GM23338 (cell line): ENCODE data around the gene CREB1. TPM values are rescaled to one million over a fixed set of nuclear protein-coding genes. Genes with fewer than 3 reads are reported as not detected.

Experiments
- ATAC-seq: fragments of 200-7000 bp; cut with Tn5 transposase; 3 replicates; pipeline ENCODE4 v1.9.1; 2020
- DNase-seq: peaks from one replicate; pipeline ENCODE4 v3.0.0-alpha.2; 2015; ENCODE audit warnings: low spot score
- H2AFZ ChIP-seq: fragments of 200-600 bp; sonication (generic); 2 replicates; pipeline ENCODE4 v1.8.0; 2016; ENCODE audit warnings: antibody characterized with exemption, mild to moderate bottlenecking, moderate library complexity
- H3F3A ChIP-seq: fragments of 200-600 bp; sonication (generic); replicated peaks from 2 replicates; pipeline ENCODE4 v1.8.0; 2017; ENCODE audit warnings: antibody characterized with exemption, mixed run types, low read depth
- H3K27ac ChIP-seq: fragments of 200-600 bp; sonication (generic); 2 replicates; pipeline ENCODE4 v1.6.1; 2016; ENCODE audit warnings: low read depth
- H3K27me3 ChIP-seq: fragments of 200-600 bp; sonication (generic); 2 replicates; pipeline ENCODE4 v1.8.0; 2016; ENCODE audit warnings: mild to moderate bottlenecking, mixed run types, moderate library complexity; ENCODE audit not compliant: insufficient read depth
- H3K36me3 ChIP-seq: fragments of 200-600 bp; sonication (generic); 2 replicates; pipeline ENCODE4 v1.8.0; 2016; ENCODE audit warnings: mild to moderate bottlenecking; ENCODE audit not compliant: insufficient read depth
- H3K4me1 ChIP-seq: fragments of 200-600 bp; sonication (generic); 2 replicates; pipeline ENCODE4 v1.8.0; 2016; ENCODE audit warnings: mild to moderate bottlenecking, moderate library complexity; ENCODE audit not compliant: insufficient read depth
- H3K4me2 ChIP-seq: fragments of 200-600 bp; sonication (generic); 2 replicates; pipeline ENCODE4 v1.7.1; 2017; ENCODE audit warnings: mixed run types
- H3K4me3 ChIP-seq: fragments of 200-600 bp; sonication (generic); 2 replicates; pipeline ENCODE4 v1.6.1; 2016; ENCODE audit warnings: mixed run types
- H3K79me2 ChIP-seq: fragments of 200-600 bp; sonication (generic); replicated peaks from 2 replicates; pipeline ENCODE4 v1.8.0; 2017; ENCODE audit warnings: mild to moderate bottlenecking; ENCODE audit not compliant: insufficient read depth
- H3K9me2 ChIP-seq: fragments of 200-600 bp; sonication (generic); 2 replicates; pipeline ENCODE4 v1.8.0; 2017; ENCODE audit not compliant: insufficient read depth
- H4K20me1 ChIP-seq: fragments of 200-600 bp; sonication (generic); replicated peaks from 2 replicates; pipeline ENCODE4 v1.8.0; 2017; ENCODE audit warnings: mild to moderate bottlenecking; ENCODE audit not compliant: insufficient read depth
- H3K27ac Mint-ChIP-seq: 2 replicates; pipeline ENCODE4 v1.8.0; 2020; ENCODE audit warnings: inconsistent platforms, mild to moderate bottlenecking, moderate library complexity, mixed read lengths
- H3K27me3 Mint-ChIP-seq: 3 replicates; pipeline ENCODE4 v1.8.0; 2022; ENCODE audit warnings: low read depth, mild to moderate bottlenecking, moderate library complexity, mixed read lengths, inconsistent platforms; ENCODE audit not compliant: insufficient read depth, poor library complexity
- H3K36me3 Mint-ChIP-seq: 3 replicates; pipeline ENCODE4 v1.8.0; 2021; ENCODE audit warnings: low read depth, mild to moderate bottlenecking, inconsistent platforms, moderate library complexity, mixed read lengths
- H3K4me1 Mint-ChIP-seq: 3 replicates; pipeline ENCODE4 v1.8.0; 2020; ENCODE audit warnings: mild to moderate bottlenecking, inconsistent platforms, mixed read lengths
- H3K4me3 Mint-ChIP-seq: 3 replicates; pipeline ENCODE4 v1.8.0; 2021; ENCODE audit warnings: moderate library complexity, mild to moderate bottlenecking, inconsistent platforms, mixed read lengths
- H3K9me3 Mint-ChIP-seq: 3 replicates; pipeline ENCODE4 v1.8.0; 2020; ENCODE audit warnings: moderate library complexity, mild to moderate bottlenecking, inconsistent platforms, mixed read lengths
- CREB1 ChIP-seq: fragments of 250-450 bp; sonication (Bioruptor Pico); IDR thresholded peaks from 2 replicates; pipeline ENCODE4 v1.5.0; 2020; ENCODE audit warnings: low read depth, mild to moderate bottlenecking, moderate library complexity
- EZH2 ChIP-seq: fragments of 200-600 bp; sonication (generic); IDR thresholded peaks from one replicate; pipeline ENCODE4 v1.8.0; 2017; ENCODE audit warnings: antibody characterized with exemption, mild to moderate bottlenecking, low read depth; ENCODE audit not compliant: unreplicated experiment
- EZH2phosphoT487 ChIP-seq: fragments of 200-600 bp; sonication (generic); IDR thresholded peaks from one replicate; pipeline ENCODE4 v1.8.1; 2018; ENCODE audit warnings: antibody characterized with exemption; ENCODE audit not compliant: unreplicated experiment
- JUNB ChIP-seq: IDR thresholded peaks from one replicate; pipeline ENCODE4 v1.6.1; 2016; ENCODE audit warnings: antibody characterized with exemption; ENCODE audit not compliant: unreplicated experiment
- NANOG ChIP-seq: IDR thresholded peaks from 2 replicates; pipeline ENCODE4 v1.6.1; 2016; ENCODE audit warnings: antibody characterized with exemption, borderline replicate concordance
- POLR2AphosphoS5 ChIP-seq: IDR thresholded peaks from 2 replicates; pipeline ENCODE4 v1.6.1; 2016; ENCODE audit warnings: antibody characterized with exemption, low read depth
- STAT1 ChIP-seq: IDR thresholded peaks from one replicate; pipeline ENCODE4 v1.6.1; 2016; ENCODE audit warnings: antibody characterized with exemption; ENCODE audit not compliant: unreplicated experiment
- ZNF114 ChIP-seq: fragments of 250-450 bp; sonication (Bioruptor Pico); IDR thresholded peaks from 2 replicates; pipeline ENCODE4 v1.5.0; 2020; ENCODE audit warnings: mild to moderate bottlenecking, moderate library complexity
- ZNF331 ChIP-seq: fragments of 250-450 bp; sonication (Bioruptor Pico); IDR thresholded peaks from 2 replicates; pipeline ENCODE4 v1.5.0; 2020; ENCODE audit warnings: low read depth, mild to moderate bottlenecking, moderate library complexity
- polyA plus RNA-seq: library from polyadenylated mRNA; unstranded; fragments of >200 nt; fragmentation: Nextera tagmentation; extraction: Ambion mirVana; gene quantifications from 2 replicates; pipeline ENCODE4 v1.2.1, GENCODE V29; 2016
- total RNA-seq: library from RNA; depleted of rRNA; stranded (reverse); fragments of >200 nt; shearing (Covaris generic); gene quantifications from 2 replicates; pipeline ENCODE4 v1.2.3, GENCODE V29; 2014
- TF ChIP-seq, protein P1 (sequence below): IDR thresholded peaks from 2 replicates; pipeline ENCODE4 v1.6.1; 2016; ENCODE audit warnings: antibody characterized with exemption
- TF ChIP-seq, protein P2 (sequence below), 2 experiments: fragments of 200-600 bp in 1 of 2; sonication (generic) in 1 of 2; conservative IDR thresholded peaks; 2 replicates each; pipeline versions ENCODE4 v1.5.1 to v1.6.1; 2016 to 2017; ENCODE audit warnings: antibody characterized with exemption in 2 of 2, low read depth in 2 of 2, mild to moderate bottlenecking in 2 of 2, moderate library complexity in 1 of 2
- TF ChIP-seq, protein P3 (sequence below): IDR thresholded peaks from one replicate; pipeline ENCODE4 v1.6.1; 2018; ENCODE audit warnings: antibody characterized with exemption; ENCODE audit not compliant: unreplicated experiment
- TF ChIP-seq, protein P4 (sequence below): fragments of 250-450 bp; sonication (Bioruptor Pico); IDR thresholded peaks from 2 replicates; pipeline ENCODE4 v1.5.0; 2020; ENCODE audit warnings: mild to moderate bottlenecking, moderate library complexity

CREB1 gene
- total and polyA plus RNA-seq, 2 experiments from 2014 or later, result 40.3 to 104 TPM

DNA sequence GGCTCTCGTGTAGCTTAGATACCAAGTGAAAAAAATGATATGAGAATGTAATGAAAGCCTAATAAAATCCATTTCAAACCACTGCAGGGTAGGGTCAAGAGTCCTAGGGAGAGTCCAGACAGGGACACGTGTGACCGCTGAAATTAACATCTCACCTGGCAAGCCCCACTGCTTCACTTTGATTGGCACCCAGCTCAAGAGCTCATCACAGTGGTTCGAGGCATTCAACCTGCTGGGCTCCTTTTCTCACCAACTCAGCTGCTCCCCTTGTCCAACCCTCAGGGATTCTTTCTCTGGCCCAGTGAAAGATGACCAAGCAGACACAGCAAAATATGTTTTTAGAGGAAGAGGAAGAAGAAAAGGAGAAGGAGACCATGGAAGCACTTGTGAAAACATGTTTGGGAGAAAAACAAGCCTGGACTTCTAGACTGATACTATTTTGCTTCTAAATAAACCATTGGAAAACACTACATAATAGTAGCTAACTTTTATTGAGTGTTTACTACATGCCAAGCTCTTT is 49.2 kb upstream of the CREB1 start:
- TF ChIP-seq NANOG, result no peak
- TF ChIP-seq, protein P1, sequence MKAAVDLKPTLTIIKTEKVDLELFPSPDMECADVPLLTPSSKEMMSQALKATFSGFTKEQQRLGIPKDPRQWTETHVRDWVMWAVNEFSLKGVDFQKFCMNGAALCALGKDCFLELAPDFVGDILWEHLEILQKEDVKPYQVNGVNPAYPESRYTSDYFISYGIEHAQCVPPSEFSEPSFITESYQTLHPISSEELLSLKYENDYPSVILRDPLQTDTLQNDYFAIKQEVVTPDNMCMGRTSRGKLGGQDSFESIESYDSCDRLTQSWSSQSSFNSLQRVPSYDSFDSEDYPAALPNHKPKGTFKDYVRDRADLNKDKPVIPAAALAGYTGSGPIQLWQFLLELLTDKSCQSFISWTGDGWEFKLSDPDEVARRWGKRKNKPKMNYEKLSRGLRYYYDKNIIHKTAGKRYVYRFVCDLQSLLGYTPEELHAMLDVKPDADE, result no peak
- no peak for TF ChIP-seq ZNF114 (CRISPR knock-in tag)
- no peak for TF ChIP-seq ZNF331 (CRISPR knock-in tag)
- TF ChIP-seq, protein P2, sequence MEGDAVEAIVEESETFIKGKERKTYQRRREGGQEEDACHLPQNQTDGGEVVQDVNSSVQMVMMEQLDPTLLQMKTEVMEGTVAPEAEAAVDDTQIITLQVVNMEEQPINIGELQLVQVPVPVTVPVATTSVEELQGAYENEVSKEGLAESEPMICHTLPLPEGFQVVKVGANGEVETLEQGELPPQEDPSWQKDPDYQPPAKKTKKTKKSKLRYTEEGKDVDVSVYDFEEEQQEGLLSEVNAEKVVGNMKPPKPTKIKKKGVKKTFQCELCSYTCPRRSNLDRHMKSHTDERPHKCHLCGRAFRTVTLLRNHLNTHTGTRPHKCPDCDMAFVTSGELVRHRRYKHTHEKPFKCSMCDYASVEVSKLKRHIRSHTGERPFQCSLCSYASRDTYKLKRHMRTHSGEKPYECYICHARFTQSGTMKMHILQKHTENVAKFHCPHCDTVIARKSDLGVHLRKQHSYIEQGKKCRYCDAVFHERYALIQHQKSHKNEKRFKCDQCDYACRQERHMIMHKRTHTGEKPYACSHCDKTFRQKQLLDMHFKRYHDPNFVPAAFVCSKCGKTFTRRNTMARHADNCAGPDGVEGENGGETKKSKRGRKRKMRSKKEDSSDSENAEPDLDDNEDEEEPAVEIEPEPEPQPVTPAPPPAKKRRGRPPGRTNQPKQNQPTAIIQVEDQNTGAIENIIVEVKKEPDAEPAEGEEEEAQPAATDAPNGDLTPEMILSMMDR (conservative IDR thresholded peaks at IDR 0.05; ENCODE audit: low read depth in 2 of 2), result no peak
- TF ChIP-seq CREB1 (CRISPR knock-in tag), result no peak
- TF ChIP-seq, protein P3, sequence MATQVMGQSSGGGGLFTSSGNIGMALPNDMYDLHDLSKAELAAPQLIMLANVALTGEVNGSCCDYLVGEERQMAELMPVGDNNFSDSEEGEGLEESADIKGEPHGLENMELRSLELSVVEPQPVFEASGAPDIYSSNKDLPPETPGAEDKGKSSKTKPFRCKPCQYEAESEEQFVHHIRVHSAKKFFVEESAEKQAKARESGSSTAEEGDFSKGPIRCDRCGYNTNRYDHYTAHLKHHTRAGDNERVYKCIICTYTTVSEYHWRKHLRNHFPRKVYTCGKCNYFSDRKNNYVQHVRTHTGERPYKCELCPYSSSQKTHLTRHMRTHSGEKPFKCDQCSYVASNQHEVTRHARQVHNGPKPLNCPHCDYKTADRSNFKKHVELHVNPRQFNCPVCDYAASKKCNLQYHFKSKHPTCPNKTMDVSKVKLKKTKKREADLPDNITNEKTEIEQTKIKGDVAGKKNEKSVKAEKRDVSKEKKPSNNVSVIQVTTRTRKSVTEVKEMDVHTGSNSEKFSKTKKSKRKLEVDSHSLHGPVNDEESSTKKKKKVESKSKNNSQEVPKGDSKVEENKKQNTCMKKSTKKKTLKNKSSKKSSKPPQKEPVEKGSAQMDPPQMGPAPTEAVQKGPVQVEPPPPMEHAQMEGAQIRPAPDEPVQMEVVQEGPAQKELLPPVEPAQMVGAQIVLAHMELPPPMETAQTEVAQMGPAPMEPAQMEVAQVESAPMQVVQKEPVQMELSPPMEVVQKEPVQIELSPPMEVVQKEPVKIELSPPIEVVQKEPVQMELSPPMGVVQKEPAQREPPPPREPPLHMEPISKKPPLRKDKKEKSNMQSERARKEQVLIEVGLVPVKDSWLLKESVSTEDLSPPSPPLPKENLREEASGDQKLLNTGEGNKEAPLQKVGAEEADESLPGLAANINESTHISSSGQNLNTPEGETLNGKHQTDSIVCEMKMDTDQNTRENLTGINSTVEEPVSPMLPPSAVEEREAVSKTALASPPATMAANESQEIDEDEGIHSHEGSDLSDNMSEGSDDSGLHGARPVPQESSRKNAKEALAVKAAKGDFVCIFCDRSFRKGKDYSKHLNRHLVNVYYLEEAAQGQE, result no peak
- no peak for TF ChIP-seq POLR2AphosphoS5
- no peak for TF ChIP-seq JUNB
- no peak for TF ChIP-seq STAT1
- no peak for TF ChIP-seq EZH2phosphoT487
- TF ChIP-seq, protein P4, sequence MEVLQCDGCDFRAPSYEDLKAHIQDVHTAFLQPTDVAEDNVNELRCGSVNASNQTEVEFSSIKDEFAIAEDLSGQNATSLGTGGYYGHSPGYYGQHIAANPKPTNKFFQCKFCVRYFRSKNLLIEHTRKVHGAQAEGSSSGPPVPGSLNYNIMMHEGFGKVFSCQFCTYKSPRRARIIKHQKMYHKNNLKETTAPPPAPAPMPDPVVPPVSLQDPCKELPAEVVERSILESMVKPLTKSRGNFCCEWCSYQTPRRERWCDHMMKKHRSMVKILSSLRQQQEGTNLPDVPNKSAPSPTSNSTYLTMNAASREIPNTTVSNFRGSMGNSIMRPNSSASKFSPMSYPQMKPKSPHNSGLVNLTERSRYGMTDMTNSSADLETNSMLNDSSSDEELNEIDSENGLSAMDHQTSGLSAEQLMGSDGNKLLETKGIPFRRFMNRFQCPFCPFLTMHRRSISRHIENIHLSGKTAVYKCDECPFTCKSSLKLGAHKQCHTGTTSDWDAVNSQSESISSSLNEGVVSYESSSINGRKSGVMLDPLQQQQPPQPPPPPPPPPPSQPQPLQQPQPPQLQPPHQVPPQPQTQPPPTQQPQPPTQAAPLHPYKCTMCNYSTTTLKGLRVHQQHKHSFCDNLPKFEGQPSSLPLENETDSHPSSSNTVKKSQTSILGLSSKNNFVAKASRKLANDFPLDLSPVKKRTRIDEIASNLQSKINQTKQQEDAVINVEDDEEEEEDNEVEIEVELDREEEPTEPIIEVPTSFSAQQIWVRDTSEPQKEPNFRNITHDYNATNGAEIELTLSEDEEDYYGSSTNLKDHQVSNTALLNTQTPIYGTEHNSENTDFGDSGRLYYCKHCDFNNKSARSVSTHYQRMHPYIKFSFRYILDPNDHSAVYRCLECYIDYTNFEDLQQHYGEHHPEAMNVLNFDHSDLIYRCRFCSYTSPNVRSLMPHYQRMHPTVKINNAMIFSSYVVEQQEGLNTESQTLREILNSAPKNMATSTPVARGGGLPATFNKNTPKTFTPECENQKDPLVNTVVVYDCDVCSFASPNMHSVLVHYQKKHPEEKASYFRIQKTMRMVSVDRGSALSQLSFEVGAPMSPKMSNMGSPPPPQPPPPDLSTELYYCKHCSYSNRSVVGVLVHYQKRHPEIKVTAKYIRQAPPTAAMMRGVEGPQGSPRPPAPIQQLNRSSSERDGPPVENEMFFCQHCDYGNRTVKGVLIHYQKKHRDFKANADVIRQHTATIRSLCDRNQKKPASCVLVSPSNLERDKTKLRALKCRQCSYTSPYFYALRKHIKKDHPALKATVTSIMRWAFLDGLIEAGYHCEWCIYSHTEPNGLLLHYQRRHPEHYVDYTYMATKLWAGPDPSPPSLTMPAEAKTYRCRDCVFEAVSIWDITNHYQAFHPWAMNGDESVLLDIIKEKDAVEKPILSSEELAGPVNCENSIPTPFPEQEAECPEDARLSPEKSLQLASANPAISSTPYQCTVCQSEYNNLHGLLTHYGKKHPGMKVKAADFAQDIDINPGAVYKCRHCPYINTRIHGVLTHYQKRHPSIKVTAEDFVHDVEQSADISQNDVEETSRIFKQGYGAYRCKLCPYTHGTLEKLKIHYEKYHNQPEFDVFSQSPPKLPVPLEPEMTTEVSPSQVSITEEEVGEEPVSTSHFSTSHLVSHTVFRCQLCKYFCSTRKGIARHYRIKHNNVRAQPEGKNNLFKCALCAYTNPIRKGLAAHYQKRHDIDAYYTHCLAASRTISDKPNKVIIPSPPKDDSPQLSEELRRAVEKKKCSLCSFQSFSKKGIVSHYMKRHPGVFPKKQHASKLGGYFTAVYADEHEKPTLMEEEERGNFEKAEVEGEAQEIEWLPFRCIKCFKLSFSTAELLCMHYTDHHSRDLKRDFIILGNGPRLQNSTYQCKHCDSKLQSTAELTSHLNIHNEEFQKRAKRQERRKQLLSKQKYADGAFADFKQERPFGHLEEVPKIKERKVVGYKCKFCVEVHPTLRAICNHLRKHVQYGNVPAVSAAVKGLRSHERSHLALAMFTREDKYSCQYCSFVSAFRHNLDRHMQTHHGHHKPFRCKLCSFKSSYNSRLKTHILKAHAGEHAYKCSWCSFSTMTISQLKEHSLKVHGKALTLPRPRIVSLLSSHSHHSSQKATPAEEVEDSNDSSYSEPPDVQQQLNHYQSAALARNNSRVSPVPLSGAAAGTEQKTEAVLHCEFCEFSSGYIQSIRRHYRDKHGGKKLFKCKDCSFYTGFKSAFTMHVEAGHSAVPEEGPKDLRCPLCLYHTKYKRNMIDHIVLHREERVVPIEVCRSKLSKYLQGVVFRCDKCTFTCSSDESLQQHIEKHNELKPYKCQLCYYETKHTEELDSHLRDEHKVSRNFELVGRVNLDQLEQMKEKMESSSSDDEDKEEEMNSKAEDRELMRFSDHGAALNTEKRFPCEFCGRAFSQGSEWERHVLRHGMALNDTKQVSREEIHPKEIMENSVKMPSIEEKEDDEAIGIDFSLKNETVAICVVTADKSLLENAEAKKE, result no peak
- TF ChIP-seq EZH2, result no peak
- Histone ChIP-seq H3F3A (no peaks in the 10 kb centered on the region), H3K79me2 (no peaks in the 10 kb centered on the region), H3K27ac (no peak overlapping the region), H3K4me3 (no peak overlapping the region), H4K20me1 (no peaks in the 10 kb centered on the region), H2AFZ (no peak overlapping the region), H3K4me1 (peaks cover 18% of the 10 kb centered on the region), H3K27me3 (no peaks in the 10 kb centered on the region), H3K9me2 (no peaks in the 10 kb centered on the region), H3K36me3 (no peaks in the 10 kb centered on the region), H3K4me2 (no peak overlapping the region)
- Mint-ChIP-seq H3K27me3 (peaks cover 2% of the 10 kb centered on the region), H3K27ac (no peak overlapping the region), H3K4me1 (peaks cover 44% of the 10 kb centered on the region), H3K4me3 (no peak overlapping the region), H3K36me3 (no peaks in the 10 kb centered on the region), H3K9me3 (no peaks in the 10 kb centered on the region)
- ATAC-seq, result no peak; the same call in 2 of the 3 replicates
- DNase-seq, result no peak
